Measurements from ENCODE around the gene TMEM132E. TPM values are rescaled to one million over a fixed set of nuclear protein-coding genes. Genes with fewer than 3 reads are reported as not detected.

The TMEM132E gene
- total and polyA plus RNA-seq, 10 of the 15 experiments (the other 5 are each of a cell fraction or from before 2014, with no cell fraction given): not detected

GRCh38 chr17:34623856-34624766 is 44.7 kb downstream of the TMEM132E start:
- DNase-seq (ENCODE audit: low read depth, low spot score) (no peak), ATAC-seq (no peak), FAIRE-seq (no peak)
- BruUV-seq (replicated peaks): no TSS peak
- H3K4me2 ChIP-seq (ENCODE audit: control insufficient read depth, insufficient read depth): no peak overlapping the region
- H3K9me3 ChIP-seq (replicated peaks; ENCODE audit: control insufficient read depth, insufficient read depth, low read length): no peaks in the 10 kb centered on the region
- no peaks in the 10 kb centered on the region for H3K79me2 ChIP-seq (ENCODE audit: control insufficient read depth, insufficient read depth, low read length)
- CTCF ChIA-PET: no interaction called here
- SMC1A ChIA-PET (ENCODE audit: uncharacterized antibody, unreplicated experiment): no interaction called here
- H2AFZ ChIP-seq (ENCODE audit: control insufficient read depth, low read depth, low read length): no peak overlapping the region
- H3K9ac ChIP-seq (ENCODE audit: control insufficient read depth, insufficient read depth, low read length): no peak overlapping the region
- intact Hi-C loops (cut with micrococcal nuclease; ENCODE audit: unreplicated experiment): no loop called here
- no peak overlapping the region for H3K27ac ChIP-seq (ENCODE audit: control insufficient read depth, insufficient read depth)
- peaks cover 3 to 15% of the 10 kb centered on the region in 2 experiments for H3K27me3 ChIP-seq (replicated peaks in 1 of 2; ENCODE audit: control insufficient read depth in 2 of 2, insufficient read depth in 2 of 2, low read length in 1 of 2)
- in situ Hi-C loops (cut with MboI): no loop called here
- TF ChIP-seq ATF2 (IDR thresholded peaks at IDR 0.05; ENCODE audit: low read length) (no peak), SP1 (IDR thresholded peaks at IDR 0.05; ENCODE audit: low read depth, low read length) (no peak), ZNF592 (IDR thresholded peaks at IDR 0.05) (no peak), NR2C1 (IDR thresholded peaks at IDR 0.05) (no peak), SREBF1 (IDR thresholded peaks at IDR 0.05; ENCODE audit: low read length) (no peak), IKZF1 (conservative IDR thresholded peaks at IDR 0.05) (no peak), NFYB (IDR thresholded peaks at IDR 0.05; ENCODE audit: insufficient read depth, low read depth, low read length) (no peak), TARDBP (IDR thresholded peaks at IDR 0.05; ENCODE audit: borderline replicate concordance) (no peak), CBFB (IDR thresholded peaks at IDR 0.05; ENCODE audit: low read depth) (no peak), BMI1 (IDR thresholded peaks at IDR 0.05; ENCODE audit: borderline replicate concordance) (no peak), ZNF207 (IDR thresholded peaks at IDR 0.05; ENCODE audit: borderline replicate concordance) (no peak), USF1 (IDR thresholded peaks at IDR 0.05; ENCODE audit: borderline replicate concordance, extremely low read length, insufficient read depth, low read depth, low read length) (no peak), SREBF2 (IDR thresholded peaks at IDR 0.05; ENCODE audit: low read length) (no peak)
- H3K4me1 ChIP-seq (ENCODE audit: control insufficient read depth, insufficient read depth, low read length): no peaks in the 10 kb centered on the region
- no peaks in the 10 kb centered on the region for H4K20me1 ChIP-seq (ENCODE audit: control insufficient read depth, insufficient read depth)
- WGBS (ENCODE audit: insufficient coverage, insufficient replicate concordance, low lambda C conversion rate, missing lambda C conversion rate): 28% methylated on average over 12 of the region's 12 CpGs
- H3K4me3 ChIP-seq: no peak overlapping the region
- RAD21 ChIA-PET (ENCODE audit: unreplicated experiment): no interaction called here
- POLR2A ChIA-PET: no interaction called here
- no peaks in the 10 kb centered on the region for H3K36me3 ChIP-seq (ENCODE audit: control insufficient read depth in 2 of 2, insufficient read depth in 2 of 2, low read length in 1 of 2)

Measured in GM12878 (cell line).